COLO668 (cell line): ENCODE measurements around the gene NUDT3.
"Not testable (repeated sequence)": the region's sequence is repeated elsewhere in the genome, so short reads cannot be mapped to it uniquely, and the experiment has no call there.

Source experiments
- DNase-seq: peaks from one replicate; lab custom pipeline; 2025; ENCODE audit not compliant: unreplicated experiment; lab: John Stamatoyannopoulos, UW

The NUDT3 gene

DNA sequence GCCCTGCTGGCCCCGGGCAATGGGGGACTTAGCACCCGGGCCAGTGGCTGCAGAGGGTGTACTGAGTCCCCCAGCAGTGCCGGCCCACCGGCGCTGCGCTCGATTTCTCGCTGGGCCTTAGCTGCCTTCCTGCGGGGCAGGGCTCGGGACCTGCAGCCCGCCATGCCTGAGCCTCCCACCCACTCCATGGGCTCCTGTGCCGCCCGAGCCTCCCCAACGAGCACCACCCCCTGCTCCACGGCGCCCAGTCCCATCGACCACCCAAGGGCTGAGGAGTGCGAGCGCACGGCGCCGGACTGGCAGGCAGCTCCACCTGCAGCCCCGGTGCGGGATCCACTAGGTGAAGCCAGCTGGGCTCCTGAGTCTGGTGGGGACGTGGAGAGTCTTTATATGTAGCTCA is 123.3 kb downstream of the NUDT3 start:
- DNase-seq, result not testable (repeated sequence)

DNA sequence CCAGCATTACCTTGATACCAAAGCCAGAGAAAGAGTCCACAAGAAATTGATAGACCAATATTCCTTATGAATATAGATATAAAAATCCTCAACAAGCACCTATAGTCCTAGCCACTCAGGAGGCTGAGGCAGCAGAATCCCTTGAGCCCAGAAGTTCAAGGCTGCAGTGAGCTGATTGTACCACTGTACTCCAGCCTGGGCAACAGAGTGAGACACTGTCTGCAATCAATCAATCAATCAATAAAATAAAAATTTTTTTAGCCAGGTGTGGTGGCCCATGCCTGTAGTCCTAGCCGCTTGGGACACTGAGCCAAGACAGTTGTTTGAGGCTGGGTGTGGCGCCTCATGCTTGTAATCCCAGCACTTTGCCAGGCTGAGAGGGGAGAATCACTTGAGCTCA is 124.7 kb downstream of the NUDT3 start:
- DNase-seq, result no peak

DNA sequence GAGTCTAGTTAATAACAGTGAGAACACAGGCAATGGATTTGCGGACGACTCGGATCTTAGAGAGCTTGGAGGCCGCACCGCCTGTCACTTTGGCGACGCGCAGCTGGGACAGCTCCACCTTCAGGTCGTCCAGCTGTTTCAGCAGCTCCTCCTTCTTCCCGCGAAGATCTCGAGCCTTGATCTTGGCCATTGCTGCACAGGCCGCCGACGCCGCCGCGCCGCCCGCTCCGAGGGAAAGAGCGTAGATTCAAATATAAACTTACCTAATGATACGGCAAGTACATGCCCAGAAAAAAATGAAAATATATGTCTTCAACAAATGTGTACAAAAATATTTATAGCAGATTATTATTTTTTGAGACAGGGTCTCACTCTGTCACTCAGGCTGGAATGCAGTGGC is 129.0 kb downstream of the NUDT3 start:
- not testable (repeated sequence) for DNase-seq

DNA sequence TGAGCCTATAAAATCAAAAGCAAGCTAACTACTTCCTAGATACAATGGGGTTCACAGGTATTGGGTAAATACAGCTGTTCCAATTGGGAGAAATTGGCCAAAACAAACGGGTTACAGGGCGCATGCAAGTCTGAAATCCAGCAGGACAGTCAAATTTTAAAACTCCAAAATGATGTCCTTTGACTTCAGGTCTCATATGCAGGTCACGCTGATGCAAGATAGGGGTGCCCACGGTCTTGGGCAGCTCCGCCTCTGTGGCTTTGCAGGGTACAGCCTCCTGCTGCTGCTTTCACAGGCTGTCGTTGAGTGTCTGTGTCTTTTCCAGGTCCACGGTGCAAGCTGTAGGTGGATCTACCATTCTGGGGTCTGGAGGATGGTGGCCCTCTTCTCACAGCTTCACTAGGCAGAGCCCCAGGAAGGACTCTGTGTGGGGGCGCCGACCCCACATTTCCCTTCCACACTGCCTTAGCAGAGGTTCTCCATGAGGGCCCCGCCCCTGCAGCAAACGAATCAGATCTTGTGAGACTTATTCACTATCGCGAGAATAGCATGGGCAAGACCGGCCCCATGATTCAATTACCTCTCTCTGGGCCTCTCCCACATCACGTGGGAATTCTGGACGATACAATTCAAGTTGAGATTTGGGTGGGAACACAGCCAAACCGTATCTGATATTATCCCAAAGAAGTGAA is 131.7 kb downstream of the NUDT3 start:
- DNase-seq, result no peak

DNA sequence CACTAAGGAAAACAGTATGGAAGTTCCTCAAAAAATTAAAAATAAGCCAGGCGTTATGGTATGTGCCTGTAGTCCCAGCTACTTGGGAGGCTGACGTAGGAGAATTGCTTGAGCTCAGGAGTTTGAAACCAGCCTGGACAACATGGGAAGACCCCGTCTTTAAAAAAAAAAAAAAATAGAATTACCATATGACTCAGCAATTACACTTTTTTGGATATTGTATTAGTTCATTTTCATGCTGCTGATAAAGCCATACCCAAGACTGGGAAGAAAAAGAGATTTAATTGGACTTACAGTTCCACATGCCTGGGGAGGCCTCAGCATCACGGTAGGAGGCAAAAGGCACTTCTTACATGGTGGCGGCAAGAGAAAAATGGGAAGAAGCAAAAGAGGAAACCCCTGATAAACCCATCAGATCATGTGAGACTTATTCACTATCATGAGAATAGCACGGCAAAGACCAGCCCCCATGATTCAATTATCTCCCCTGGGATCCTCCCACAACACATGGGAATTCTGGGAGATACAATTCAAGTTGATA is 132.9 kb downstream of the NUDT3 start:
- no peak for DNase-seq

DNA sequence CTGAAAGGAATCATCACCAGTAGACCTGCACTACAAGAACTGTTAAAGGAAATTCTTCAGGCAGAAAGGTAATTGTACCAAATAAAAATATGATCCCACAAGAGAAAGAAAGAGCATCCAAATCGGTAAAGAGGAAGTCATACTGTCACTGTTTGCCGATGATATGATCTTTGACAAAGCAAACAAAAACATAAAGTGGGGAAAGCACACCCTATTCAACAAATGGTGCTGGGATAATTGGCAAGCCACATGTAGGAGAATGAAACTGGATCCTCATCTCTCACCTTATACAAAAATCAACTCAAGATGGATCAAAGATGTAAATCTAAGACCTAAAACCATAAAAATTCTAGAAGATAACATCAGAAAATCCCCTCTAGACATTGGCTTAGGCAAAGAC is 140.1 kb downstream of the NUDT3 start:
- DNase-seq, result not testable (repeated sequence)

DNA sequence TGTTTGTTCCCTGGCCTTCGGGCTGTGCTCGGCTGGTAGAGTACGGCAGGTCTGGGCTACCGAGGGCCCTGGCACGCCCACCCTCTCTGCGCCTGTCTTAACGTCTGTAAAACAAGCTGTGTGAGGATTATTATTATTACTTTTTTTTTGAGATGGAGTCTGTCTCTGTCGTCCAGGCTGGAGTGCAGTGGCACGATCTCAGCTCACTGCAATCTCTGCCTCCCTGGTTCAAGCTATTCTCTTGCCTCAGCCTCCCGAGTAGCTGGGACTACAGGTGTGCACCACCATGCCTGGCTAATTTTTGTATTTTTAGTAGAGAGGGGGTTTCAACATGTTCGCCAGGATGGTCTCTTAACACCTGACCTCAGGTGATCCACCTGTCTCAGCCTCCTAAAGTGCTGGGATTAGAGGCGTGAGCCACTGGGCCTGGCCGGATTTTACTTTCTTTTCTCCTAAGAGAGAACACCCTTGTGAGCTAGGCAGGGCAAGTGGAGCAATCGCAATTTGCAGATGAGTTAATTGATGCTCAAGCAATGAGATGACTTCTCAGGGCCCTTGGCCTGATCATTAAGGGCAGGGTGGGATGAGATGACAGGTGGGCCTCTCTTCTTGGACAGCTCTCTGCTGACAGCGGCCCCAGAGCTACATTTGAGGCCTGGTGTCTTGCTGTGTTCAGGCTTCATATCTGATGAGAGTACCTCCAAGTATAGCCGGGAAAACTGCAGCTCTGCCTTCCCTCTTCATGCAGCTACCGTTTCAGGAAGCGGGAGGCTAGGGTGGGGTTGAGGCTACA is 142.8 kb downstream of the NUDT3 start:
- no peak for DNase-seq

DNA sequence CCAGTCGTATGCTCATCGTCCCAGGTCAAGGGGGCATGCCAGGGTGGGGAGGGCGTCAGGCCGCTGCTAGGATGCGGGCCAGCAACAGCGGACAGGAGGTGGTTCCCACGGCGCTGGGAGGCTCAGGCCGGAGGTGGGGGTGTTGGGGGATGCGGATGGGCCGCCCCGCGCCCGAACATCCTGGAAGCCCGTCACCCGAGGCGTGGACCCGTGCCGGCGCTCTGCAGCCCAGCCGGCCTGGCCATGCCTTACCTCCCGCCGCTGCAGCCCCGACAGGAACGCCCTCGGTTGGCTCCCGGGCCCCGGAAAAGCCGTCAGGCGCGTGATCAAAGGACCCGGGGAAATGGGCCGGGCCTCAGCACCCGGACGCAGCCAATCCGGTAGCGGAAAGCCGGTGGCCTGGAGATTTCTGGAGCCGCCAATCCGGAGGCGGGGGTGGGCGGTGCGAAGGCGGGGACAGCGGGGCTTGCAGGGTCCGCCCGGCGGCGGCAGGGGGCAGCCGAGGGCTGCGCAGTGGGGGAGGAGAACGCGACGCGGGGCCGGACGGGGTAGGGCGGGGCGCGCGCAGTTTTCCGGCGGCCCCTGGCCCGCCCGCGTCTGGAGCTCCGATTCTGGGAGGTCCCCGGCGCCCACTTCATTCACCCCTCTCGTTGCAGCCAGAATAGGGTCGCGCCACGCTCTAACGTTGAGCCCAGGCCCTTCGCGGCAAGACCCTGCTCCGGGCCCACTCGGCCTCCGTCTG is 143.6 kb downstream of the NUDT3 start, which contains the start of gene SMIM29:
Gene SMIM29, minus strand, starts transcription at position 280 of the 742 bp plus-strand sequence. CDS start 1,215 bp downstream, outside the sequence.
- DNase-seq, result peak; percentile 91

DNA sequence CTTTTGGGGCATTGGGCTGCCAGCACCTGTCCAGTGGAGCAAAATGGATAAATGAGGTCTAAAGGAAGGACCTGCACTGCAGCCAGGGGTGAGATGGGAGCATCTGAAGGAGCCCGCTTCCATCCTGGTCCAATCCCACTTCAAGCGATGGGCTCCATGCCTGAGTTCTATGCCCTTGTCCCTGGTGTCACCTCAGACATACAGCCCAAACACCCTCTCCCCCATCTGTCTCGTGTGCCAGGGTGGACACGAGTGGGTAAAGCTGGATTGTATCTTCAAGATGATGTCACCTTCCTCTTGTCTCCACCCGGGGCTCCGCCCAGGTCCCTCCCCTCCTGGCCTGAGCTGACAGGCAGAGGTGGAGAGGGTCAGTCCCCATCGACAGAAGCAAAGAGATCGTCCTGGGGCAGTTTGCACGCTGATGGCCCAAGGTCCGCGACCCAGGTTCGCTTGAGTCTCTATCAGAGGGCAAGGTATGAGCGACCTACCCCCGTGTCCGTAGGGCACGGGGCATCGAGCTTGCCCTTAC is 144.2 kb downstream of the NUDT3 start:
- DNase-seq, result peak; percentile 30

DNA sequence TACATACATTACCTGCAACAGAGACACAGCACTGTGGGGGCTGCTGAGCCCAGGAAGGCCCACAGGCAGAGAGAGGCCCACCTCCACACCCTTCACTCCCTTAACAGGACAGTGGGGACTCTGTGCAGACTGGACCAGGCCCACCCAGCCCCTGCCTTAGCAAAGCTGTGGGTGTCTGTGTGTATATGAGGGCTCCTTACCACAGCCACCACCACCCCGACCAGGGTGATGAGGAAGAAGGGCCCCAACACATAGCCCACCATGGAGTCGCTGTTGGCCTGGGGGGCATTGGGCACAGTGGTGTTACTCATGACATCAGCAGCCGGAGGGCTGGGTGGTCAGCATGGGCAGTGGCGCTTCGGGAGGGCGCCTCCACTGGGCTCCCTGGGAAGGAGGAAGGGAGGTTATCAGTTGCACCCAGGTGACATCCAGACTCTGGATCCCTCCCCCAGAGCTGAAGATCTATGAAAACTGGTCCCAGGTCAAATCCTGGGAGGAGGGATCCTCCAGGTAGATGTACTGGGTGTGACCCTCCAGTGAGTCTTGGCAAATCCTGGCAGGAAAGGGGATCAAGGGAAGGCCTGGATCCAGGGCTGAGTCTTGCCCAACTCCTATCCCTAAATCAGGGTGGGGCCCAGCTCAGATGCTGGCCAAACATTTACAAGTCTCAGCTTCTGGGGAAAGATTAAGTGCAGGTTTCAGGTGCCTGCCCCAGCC is 144.8 kb downstream of the NUDT3 start:
- no peak for DNase-seq

DNA sequence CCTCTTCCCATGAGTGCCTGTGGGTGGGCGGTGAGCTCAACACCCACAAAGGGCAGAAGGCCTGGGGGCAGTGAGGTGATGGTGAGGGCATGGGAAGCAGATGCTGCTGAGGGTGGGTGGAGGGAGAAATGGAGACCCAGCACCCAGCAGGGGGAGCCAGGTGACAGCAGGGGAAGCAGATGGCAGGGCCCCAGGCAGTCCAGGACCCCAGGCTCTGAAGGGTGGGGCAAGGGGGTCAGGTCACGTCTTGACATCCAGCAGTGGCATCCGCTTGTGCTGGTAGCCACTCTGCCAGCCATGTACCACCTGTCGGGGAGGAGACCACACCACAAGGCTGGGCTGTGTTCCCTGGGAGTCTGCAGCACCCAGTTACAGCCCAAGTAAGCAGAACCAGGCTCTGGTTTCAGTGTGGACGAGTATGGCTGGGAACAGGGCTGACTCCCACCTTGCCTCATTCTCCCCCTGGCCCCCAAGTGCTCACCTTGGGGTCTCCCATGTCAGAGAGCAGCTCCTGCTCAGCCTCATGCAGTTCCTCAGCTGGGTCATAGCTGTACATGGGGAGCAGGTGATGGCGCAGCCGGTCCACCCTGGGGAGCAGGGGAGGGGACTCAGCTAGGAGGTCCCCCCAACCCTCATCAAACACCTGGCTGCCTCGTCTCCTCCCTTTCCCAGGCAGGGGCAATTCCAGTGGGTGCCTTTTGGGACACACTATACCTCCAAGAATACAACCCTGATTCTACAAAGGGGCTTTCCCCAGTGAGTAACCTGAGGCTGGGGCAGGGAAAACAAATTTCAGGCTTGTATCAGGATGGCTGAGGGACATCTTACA is 145.7 kb downstream of the NUDT3 start:
- DNase-seq, result peak; percentile 48

DNA sequence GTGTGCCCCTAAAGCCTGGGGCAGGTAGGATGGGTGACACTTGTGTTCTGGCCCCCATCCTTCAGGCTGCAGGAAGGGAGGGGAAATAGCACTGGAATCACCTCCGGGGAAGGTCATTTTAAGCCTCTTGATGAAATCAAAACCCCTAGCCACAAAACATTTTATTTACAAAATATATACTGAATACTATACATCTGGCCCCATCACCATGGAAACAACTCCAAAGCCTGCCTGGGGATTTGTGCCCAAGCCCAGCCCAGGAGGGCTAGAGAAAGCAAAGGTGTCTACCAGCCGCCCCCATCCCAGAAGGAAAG is 146.3 kb downstream of the NUDT3 start:
- no peak for DNase-seq

DNA sequence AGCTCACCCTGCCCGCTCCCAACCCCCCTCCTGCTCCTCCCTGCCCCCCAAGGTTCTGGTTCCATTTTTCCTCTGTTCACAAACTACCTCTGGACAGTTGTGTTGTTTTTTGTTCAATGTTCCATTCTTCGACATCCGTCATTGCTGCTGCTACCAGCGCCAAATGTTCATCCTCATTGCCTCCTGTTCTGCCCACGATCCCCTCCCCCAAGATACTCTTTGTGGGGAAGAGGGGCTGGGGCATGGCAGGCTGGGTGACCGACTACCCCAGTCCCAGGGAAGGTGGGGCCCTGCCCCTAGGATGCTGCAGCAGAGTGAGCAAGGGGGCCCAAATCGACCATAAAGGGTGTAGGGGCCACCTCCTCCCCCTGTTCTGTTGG is 146.7 kb downstream of the NUDT3 start:
- not testable (repeated sequence) for DNase-seq

DNA sequence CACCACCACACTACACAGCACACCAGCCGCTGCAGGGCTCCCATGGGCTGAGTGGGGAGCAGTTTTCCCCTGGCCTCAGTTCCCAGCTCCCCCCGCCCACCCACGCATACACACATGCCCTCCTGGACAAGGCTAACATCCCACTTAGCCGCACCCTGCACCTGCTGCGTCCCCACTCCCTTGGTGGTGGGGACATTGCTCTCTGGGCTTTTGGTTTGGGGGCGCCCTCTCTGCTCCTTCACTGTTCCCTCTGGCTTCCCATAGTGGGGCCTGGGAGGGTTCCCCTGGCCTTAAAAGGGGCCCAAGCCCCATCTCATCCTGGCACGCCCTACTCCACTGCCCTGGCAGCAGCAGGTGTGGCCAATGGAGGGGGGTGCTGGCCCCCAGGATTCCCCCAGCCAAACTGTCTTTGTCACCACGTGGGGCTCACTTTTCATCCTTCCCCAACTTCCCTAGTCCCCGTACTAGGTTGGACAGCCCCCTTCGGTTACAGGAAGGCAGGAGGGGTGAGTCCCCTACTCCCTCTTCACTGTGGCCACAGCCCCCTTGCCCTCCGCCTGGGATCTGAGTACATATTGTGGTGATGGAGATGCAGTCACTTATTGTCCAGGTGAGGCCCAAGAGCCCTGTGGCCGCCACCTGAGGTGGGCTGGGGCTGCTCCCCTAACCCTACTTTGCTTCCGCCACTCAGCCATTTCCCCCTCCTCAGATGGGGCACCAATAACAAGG is 147.3 kb downstream of the NUDT3 start:
- DNase-seq, result not testable (repeated sequence)

DNA sequence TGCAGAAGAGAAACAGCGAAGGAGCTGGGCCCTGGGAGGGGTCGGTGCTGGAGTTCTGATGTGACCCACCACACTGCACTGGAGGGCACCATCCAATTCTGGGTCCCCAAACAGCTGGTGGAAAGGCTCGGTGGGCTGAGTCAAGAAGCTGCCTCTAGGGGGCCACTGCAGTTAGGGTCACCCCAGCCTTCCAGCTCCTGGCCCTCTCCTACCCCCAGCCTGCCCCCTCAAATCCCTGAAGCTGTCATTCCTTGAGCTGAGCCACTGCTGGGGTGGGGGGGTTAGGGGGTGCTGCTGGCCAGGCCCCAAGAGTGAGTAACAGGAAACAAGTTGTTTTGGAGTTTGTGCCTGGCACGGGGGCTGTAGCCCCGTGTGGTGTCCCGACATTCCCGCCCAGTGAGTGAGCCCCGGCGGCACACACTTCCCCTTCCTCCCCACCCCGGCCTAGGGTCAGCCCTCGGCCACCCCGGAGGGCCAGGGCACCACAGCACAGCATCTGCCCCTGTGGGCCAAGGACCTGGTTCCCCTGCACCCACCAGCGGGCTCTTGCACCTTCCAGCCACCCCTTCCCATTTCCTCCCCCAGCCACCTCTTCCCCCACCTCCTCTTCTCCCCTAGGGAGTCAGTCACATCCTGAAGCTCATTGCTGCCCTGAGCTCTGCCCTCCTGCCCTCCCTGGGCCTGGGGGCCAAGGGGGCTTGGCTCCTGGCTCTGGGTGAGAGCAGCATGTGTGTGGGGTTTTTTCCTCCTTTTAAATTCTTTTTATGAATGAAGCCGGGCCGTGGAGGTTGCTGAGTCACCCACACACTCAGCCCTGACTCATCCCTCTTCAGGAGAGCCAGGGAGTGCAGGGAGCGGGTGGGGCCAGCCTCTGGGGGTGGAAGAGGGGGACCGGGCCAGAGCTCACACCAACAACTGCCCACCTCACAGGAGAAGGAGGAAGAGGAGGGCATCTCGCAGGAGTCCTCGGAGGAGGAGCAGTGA is 148.3 kb downstream of the NUDT3 start:
- peak; percentile 35 for DNase-seq

DNA sequence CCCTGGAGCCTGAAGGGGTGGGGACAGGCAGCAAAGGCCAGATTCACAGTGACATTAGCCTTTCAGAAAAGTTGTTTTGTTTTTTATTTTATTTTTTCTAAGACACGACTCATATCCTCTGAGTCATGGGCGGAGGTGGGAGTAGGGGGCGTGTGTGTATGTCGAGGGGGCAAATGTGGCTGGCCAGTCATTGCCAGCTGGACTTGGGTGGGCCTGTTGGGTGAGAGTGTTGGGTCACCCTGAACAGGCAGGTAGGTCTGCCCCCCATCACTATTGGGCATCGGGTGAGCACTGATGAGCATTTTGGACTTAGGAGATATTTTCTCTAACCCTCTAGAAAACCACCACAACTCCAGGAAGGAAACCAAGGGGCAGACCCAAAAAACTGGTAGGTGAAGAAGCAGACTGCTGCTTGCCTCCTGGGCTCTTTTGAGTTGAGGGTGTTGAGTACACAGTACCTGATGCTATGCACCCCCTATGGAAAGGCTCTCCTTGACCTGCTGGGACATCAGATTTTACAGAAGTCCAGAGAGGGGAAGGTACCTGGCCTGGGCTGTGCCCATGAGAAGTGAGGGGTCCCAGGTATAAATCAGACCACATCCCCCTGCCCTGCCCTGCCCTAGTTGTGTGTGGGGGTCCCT is 149.2 kb downstream of the NUDT3 start:
- no peak for DNase-seq
